Hematopoietic multipotent progenitor cell (in vitro differentiated cells): Measurements from ENCODE around the gene SRP72. TPM values are rescaled to one million over a fixed set of nuclear protein-coding genes. Genes with fewer than 3 reads are reported as not detected.

Source experiments
- DNase-seq, 3 donors: peaks; one replicate each; pipeline ENCODE4 v3.0.0-alpha.2; 2011 to 2015; ENCODE audit warnings: low read depth in 2 of 3, low spot score in 2 of 3
- total RNA-seq: library from RNA; depleted of rRNA; stranded (reverse); fragments of >200 nt; gene quantifications from one replicate; pipeline ENCODE4 v1.2.3, GENCODE V29; 2012

SRP72 gene
- total RNA-seq, 1 donor = 48.7 TPM

GRCh38 chr4:56465599-56466295, 1.7 kb upstream of the SRP72 start:
- no peak for DNase-seq

GRCh38 chr4:56466296-56466761, 1.1 kb upstream of the SRP72 start:
- DNase-seq = peak in 1 of 3 donors; percentile 13

- DNase-seq = no peak
Measured at GRCh38 chr4:56466910-56467283, 520 bp upstream of the SRP72 start.

GRCh38 chr4:56468097-56468422, 643 bp downstream of the SRP72 start:
- no peak for DNase-seq

GRCh38 chr4:56469489-56470210, 2.2 kb downstream of the SRP72 start:
- DNase-seq = peak in 2 of 3 donors; percentile 15 to 50

- no peak for DNase-seq
Measured at GRCh38 chr4:56475917-56476316, 8.5 kb downstream of the SRP72 start.

GRCh38 chr4:56477192-56477702, 9.8 kb downstream of the SRP72 start:
- DNase-seq = no peak

- DNase-seq = no peak
Measured at GRCh38 chr4:56480691-56481090, 13.3 kb downstream of the SRP72 start.

GRCh38 chr4:56496241-56496640, 28.8 kb downstream of the SRP72 start:
- DNase-seq = no peak

GRCh38 chr4:56505269-56506130, 38.1 kb downstream of the SRP72 start, which contains the start of gene ARL9:
Gene ARL9, plus strand, starts transcription at chr4:56505791. Its CDS starts 72 bp downstream, at chr4:56505863.
- peak; percentile 37 to 70 (median 67) for DNase-seq

- DNase-seq = no peak
Measured at GRCh38 chr4:56511098-56511497, 43.7 kb downstream of the SRP72 start.

- no peak for DNase-seq
Measured at GRCh38 chr4:56512166-56512565, 44.7 kb downstream of the SRP72 start.

- DNase-seq = no peak
Measured at GRCh38 chr4:56513517-56513916, 46.1 kb downstream of the SRP72 start.

GRCh38 chr4:56530269-56531148, 63.1 kb downstream of the SRP72 start:
- DNase-seq = peak; percentile 36 to 82 (median 79)

GRCh38 chr4:56531149-56531770, 63.8 kb downstream of the SRP72 start:
- peak in 1 of 3 donors; percentile 4 for DNase-seq

- DNase-seq = peak in 1 of 3 donors; percentile 29
Measured at GRCh38 chr4:56531823-56532222, 64.4 kb downstream of the SRP72 start.

GRCh38 chr4:56532239-56532638, 64.8 kb downstream of the SRP72 start:
- DNase-seq = no peak

GRCh38 chr4:56535915-56536314, 68.5 kb downstream of the SRP72 start:
- DNase-seq = no peak

- DNase-seq = no peak
Measured at GRCh38 chr4:56537147-56537546, 69.7 kb downstream of the SRP72 start.

- no peak for DNase-seq
Measured at GRCh38 chr4:56540826-56541225, 73.4 kb downstream of the SRP72 start.
